K562 (cell line): ENCODE results near the gene GVQW3. TPM values are rescaled to one million over a fixed set of nuclear protein-coding genes. Genes with fewer than 3 reads are reported as not detected.

Experiments
- BRCA1 ChIP-seq, 2 experiments: fragments of 450-650 bp in 1 of 2; sonication (generic) in 1 of 2; formaldehyde crosslinking in 1 of 2; IDR thresholded peaks; 2 replicates each; pipeline versions ENCODE4 v1.5.0 to v1.6.1; 2017 to 2020; ENCODE audit warnings: mild to moderate bottlenecking in 1 of 2, missing genetic modification reagents in 1 of 2
- CUX1 ChIP-seq: fragments of 200-800 bp; sonication (Bioruptor generic); IDR thresholded peaks from 2 replicates; pipeline ENCODE4 v1.6.1; 2016; ENCODE audit warnings: missing genetic modification characterization, missing compliant biosample characterization
- HDAC3 ChIP-seq: fragments of 450-650 bp; IDR thresholded peaks from 2 replicates; pipeline ENCODE4 v1.6.1; 2018; ENCODE audit warnings: borderline replicate concordance, mild to moderate bottlenecking, moderate library complexity; ENCODE audit not compliant: partially characterized antibody
- SAFB2 ChIP-seq: fragments of 200-400 bp; formaldehyde crosslinking; IDR thresholded peaks from 2 replicates; pipeline ENCODE4 v1.6.1; 2018; ENCODE audit warnings: borderline replicate concordance, low read length, low read depth, moderate library complexity; ENCODE audit not compliant: severe bottlenecking
- TOE1 ChIP-seq, 2 experiments: fragments of 450-650 bp in 1 of 2; sonication (generic) in 1 of 2; formaldehyde crosslinking in 1 of 2; IDR thresholded peaks; 2 replicates each; pipeline versions ENCODE4 v1.7.1 to v1.8.0; 2016 to 2022; ENCODE audit warnings: borderline replicate concordance in 2 of 2, mild to moderate bottlenecking in 2 of 2, antibody characterized with exemption in 1 of 2, inconsistent platforms in 1 of 2, low read depth in 1 of 2, missing genetic modification reagents in 1 of 2, moderate library complexity in 1 of 2
- ZBTB11 ChIP-seq, 3 experiments: fragments of 200-800 bp in 1 of 3; fragments of 250-450 bp in 1 of 3; fragments of 450-650 bp in 1 of 3; sonication (Bioruptor Pico) in 1 of 3; sonication (Bioruptor generic) in 1 of 3; formaldehyde crosslinking in 1 of 3; IDR thresholded peaks; 2 replicates each; pipeline versions ENCODE4 v1.6.1 to v1.8.0; 2016 to 2022; ENCODE audit warnings: mild to moderate bottlenecking in 2 of 3, missing genetic modification characterization in 2 of 3, missing compliant biosample characterization in 1 of 3, moderate library complexity in 1 of 3
- ZNF143 ChIP-seq: sonication (generic); formaldehyde crosslinking; IDR thresholded peaks from 2 replicates; pipeline ENCODE4 v1.9.0; 2022; ENCODE audit warnings: mild to moderate bottlenecking, missing genetic modification reagents
- ZNF3 ChIP-seq: fragments of 250-450 bp; sonication (Bioruptor Pico); IDR thresholded peaks from 2 replicates; pipeline ENCODE4 v1.5.0; 2021; ENCODE audit warnings: mild to moderate bottlenecking, moderate library complexity
- ZNF395 ChIP-seq: fragments of 200-800 bp; sonication (Bioruptor generic); IDR thresholded peaks from 2 replicates; pipeline ENCODE4 v1.6.1; 2017; ENCODE audit warnings: missing genetic modification characterization, missing compliant biosample characterization
- polyA plus RNA-seq, 8 experiments: library from polyadenylated mRNA; depleted of rRNA in 4 of 8; stranded (reverse) in 5 of 8; unstranded in 3 of 8; fragments of >200 nt; fragmentation: Nextera tagmentation in 2 of 8; fragmentation: Illumina TruSeq in 1 of 8; extraction: Ambion mirVana in 2 of 8; extraction: Trizol in 1 of 8; gene quantifications; 2 replicates each; pipeline versions ENCODE4 v1.2.1 to v1.2.3, GENCODE V29; 2011 to 2014; ENCODE audit warnings: inconsistent platforms in 1 of 8, missing spikeins in 1 of 8
- total RNA-seq, 7 experiments: library from RNA; depleted of rRNA in 6 of 7; stranded (reverse); fragments of >200 nt in 6 of 7; fragmentation: Illumina TruSeq in 2 of 7; extraction: Trizol in 2 of 7; gene quantifications; 2 replicates each; pipeline versions ENCODE4 v1.2.1 to v1.2.3, GENCODE V29; 2011 to 2021; ENCODE audit warnings: low replicate concordance in 1 of 7

GVQW3 gene
- total and polyA plus RNA-seq, 9 of the 15 experiments (the other 6 are each of a cell fraction or from before 2014, with no cell fraction given): 0.66 to 5.7 (median 2.1) TPM

GRCh38 chr11:76444384-76445120 is 63.4 kb downstream of the GVQW3 start, which contains the start of gene EMSY (continued):
- TF ChIP-seq CUX1 (CRISPR knock-in tag) (no peak), SAFB2 (no peak), ZNF3 (CRISPR knock-in tag) (no peak), BRCA1 (IDR thresholded peaks at IDR 0.05) (no peak), BRCA1 (CRISPR knock-in tag; IDR thresholded peaks at IDR 0.05) (no peak), ZNF143 (CRISPR knock-in tag) (peak; percentile 91), TOE1 (IDR thresholded peaks at IDR 0.05; ENCODE audit: borderline replicate concordance) (no peak), TOE1 (CRISPR knock-in tag; IDR thresholded peaks at IDR 0.05; ENCODE audit: borderline replicate concordance, low read depth) (no peak), ZBTB11 (CRISPR knock-in tag; IDR thresholded peaks at IDR 0.05) (peak in 1 of 3 experiments; percentile 67; a peak in 2 of 6 replicates), HDAC3 (no peak), ZNF395 (peak; percentile 10; the same call in 1 of the 2 replicates)
